Smooth muscle cell (in vitro differentiated cells): Measurements from ENCODE around the gene ARMCX4. TPM values are rescaled to one million over a fixed set of nuclear protein-coding genes. Genes with fewer than 3 reads are reported as not detected.

Experiments
- DNase-seq: peaks from one replicate; lab custom pipeline; 2025; ENCODE audit not compliant: unreplicated experiment; lab: John Stamatoyannopoulos, UW
- H2AFZ ChIP-seq: fragments of 200-600 bp; sonication (generic); 2 replicates; pipeline ENCODE4 v1.6.0; 2016; ENCODE audit warnings: antibody characterized with exemption, low read depth, mild to moderate bottlenecking
- H3F3A ChIP-seq: fragments of 200-600 bp; sonication (generic); 2 replicates; pipeline ENCODE4 v1.6.0; 2017; ENCODE audit warnings: antibody characterized with exemption, low read depth
- H3K27ac ChIP-seq: fragments of 200-600 bp; sonication (generic); 2 replicates; pipeline ENCODE4 v1.5.1; 2016; ENCODE audit warnings: low read depth, mild to moderate bottlenecking
- H3K27me3 ChIP-seq: fragments of 200-600 bp; sonication (generic); 2 replicates; pipeline ENCODE4 v1.6.1; 2016; ENCODE audit warnings: low read depth, mild to moderate bottlenecking
- H3K36me3 ChIP-seq: fragments of 200-600 bp; sonication (generic); 2 replicates; pipeline ENCODE4 v1.5.1; 2016; ENCODE audit warnings: low read depth
- H3K4me1 ChIP-seq: fragments of 200-600 bp; sonication (generic); 2 replicates; pipeline ENCODE4 v1.5.1; 2016; ENCODE audit warnings: low read depth
- H3K4me2 ChIP-seq: fragments of 200-600 bp; sonication (generic); 2 replicates; pipeline ENCODE4 v1.6.0; 2016; ENCODE audit warnings: mild to moderate bottlenecking
- H3K4me3 ChIP-seq: fragments of 200-600 bp; sonication (generic); 2 replicates; pipeline ENCODE4 v1.5.1; 2016; ENCODE audit warnings: mild to moderate bottlenecking
- H3K79me2 ChIP-seq: fragments of 200-600 bp; sonication (generic); 2 replicates; pipeline ENCODE4 v1.6.0; 2016; ENCODE audit warnings: low read depth, mild to moderate bottlenecking
- H3K9ac ChIP-seq: fragments of 200-600 bp; sonication (generic); 2 replicates; pipeline ENCODE4 v1.6.0; 2016; ENCODE audit warnings: low read depth
- H3K9me3 ChIP-seq: fragments of 200-600 bp; sonication (generic); replicated peaks from 2 replicates; pipeline ENCODE4 v1.5.1; 2016; ENCODE audit warnings: low read depth
- H4K20me1 ChIP-seq: fragments of 200-600 bp; sonication (generic); 2 replicates; pipeline ENCODE4 v1.6.0; 2016; ENCODE audit warnings: low read depth
- CTCF ChIP-seq: fragments of 200-600 bp; sonication (generic); IDR thresholded peaks from 2 replicates; pipeline ENCODE4 v1.5.1; 2017; ENCODE audit warnings: borderline replicate concordance, mild to moderate bottlenecking, antibody characterized with exemption; ENCODE audit not compliant: insufficient read depth, poor library complexity, severe bottlenecking
- WGBS: methylation state at CpG from one replicate; pipeline ENCODE4 v1.1.7; 2016; ENCODE audit warnings: low lambda C conversion rate; 5-methylcytosine and 5-hydroxymethylcytosine counted together
- polyA plus RNA-seq: library from polyadenylated mRNA; unstranded; fragments of >200 nt; fragmentation: Nextera tagmentation; extraction: Ambion mirVana; gene quantifications from 2 replicates; pipeline ENCODE4 v1.2.1, GENCODE V29; 2016
- total RNA-seq: library from RNA; depleted of rRNA; stranded (reverse); fragments of >200 nt; gene quantifications from 2 replicates; pipeline ENCODE4 v1.2.3, GENCODE V29; 2014

Gene ARMCX4
- total and polyA plus RNA-seq, 2 experiments from 2014 or later = 3.7 to 4.5 TPM

GRCh38 chrX:101450085-101450484 is 35.2 kb upstream of the ARMCX4 start:
- H3K79me2 ChIP-seq = no peaks in the 10 kb centered on the region
- no peaks in the 10 kb centered on the region for H3K4me1 ChIP-seq
- H3K4me3 ChIP-seq = no peak overlapping the region
- 74% methylated on average over 2 of the region's 2 CpGs for WGBS
- H3K9ac ChIP-seq = no peak overlapping the region
- no peak for DNase-seq
- no peaks in the 10 kb centered on the region for H3F3A ChIP-seq
- no peaks in the 10 kb centered on the region for H3K9me3 ChIP-seq
- no peak overlapping the region for H3K4me2 ChIP-seq
- no peak for TF ChIP-seq CTCF
- H4K20me1 ChIP-seq = no peaks in the 10 kb centered on the region
- H3K27ac ChIP-seq = no peak overlapping the region
- no peaks in the 10 kb centered on the region for H3K36me3 ChIP-seq
- H3K27me3 ChIP-seq = no peaks in the 10 kb centered on the region
- H2AFZ ChIP-seq = no peak overlapping the region

- H3K4me3 ChIP-seq = no peak overlapping the region
- H2AFZ ChIP-seq = no peak overlapping the region
- no peaks in the 10 kb centered on the region for H3K36me3 ChIP-seq
- H3K9ac ChIP-seq = no peak overlapping the region
- H3K4me1 ChIP-seq = no peaks in the 10 kb centered on the region
- H3K27me3 ChIP-seq = no peaks in the 10 kb centered on the region
- no peaks in the 10 kb centered on the region for H3F3A ChIP-seq
- no peaks in the 10 kb centered on the region for H3K9me3 ChIP-seq
- H3K79me2 ChIP-seq = no peaks in the 10 kb centered on the region
- no peak overlapping the region for H3K27ac ChIP-seq
- TF ChIP-seq CTCF = no peak
- no peak for DNase-seq
- no peak overlapping the region for H3K4me2 ChIP-seq
- 47% methylated on average over 2 of the region's 2 CpGs for WGBS
- H4K20me1 ChIP-seq = no peaks in the 10 kb centered on the region
Measured at GRCh38 chrX:101450961-101451360, 34.3 kb upstream of the ARMCX4 start.

- H3F3A ChIP-seq = no peaks in the 10 kb centered on the region
- no peak overlapping the region for H2AFZ ChIP-seq
- H3K79me2 ChIP-seq = no peaks in the 10 kb centered on the region
- no peak overlapping the region for H3K27ac ChIP-seq
- no peak for DNase-seq
- no peak for TF ChIP-seq CTCF
- no peak overlapping the region for H3K4me3 ChIP-seq
- H3K9me3 ChIP-seq = no peaks in the 10 kb centered on the region
- H3K4me1 ChIP-seq = no peaks in the 10 kb centered on the region
- no peak overlapping the region for H3K9ac ChIP-seq
- H3K4me2 ChIP-seq = no peak overlapping the region
- H4K20me1 ChIP-seq = no peaks in the 10 kb centered on the region
- no peaks in the 10 kb centered on the region for H3K36me3 ChIP-seq
- 76% methylated on average over 3 of the region's 3 CpGs for WGBS
- no peaks in the 10 kb centered on the region for H3K27me3 ChIP-seq
Measured at GRCh38 chrX:101452056-101452455, 33.2 kb upstream of the ARMCX4 start.

- H3K79me2 ChIP-seq = no peaks in the 10 kb centered on the region
- 74% methylated on average over 1 of the region's 1 CpG for WGBS
- DNase-seq = no peak
Measured at GRCh38 chrX:101460669-101461068, 24.6 kb upstream of the ARMCX4 start.

More at GRCh38 chrX:101460669-101461068, 24.6 kb upstream of the ARMCX4 start:
- Histone ChIP-seq H3K4me3 (no peak overlapping the region), H3K4me1 (no peaks in the 10 kb centered on the region), H3K27me3 (no peaks in the 10 kb centered on the region), H4K20me1 (no peaks in the 10 kb centered on the region), H3K27ac (no peak overlapping the region), H3K36me3 (no peaks in the 10 kb centered on the region), H3K4me2 (no peak overlapping the region), H3K9ac (no peak overlapping the region), H3K9me3 (peaks cover 4% of the 10 kb centered on the region), H3F3A (no peaks in the 10 kb centered on the region), H2AFZ (no peak overlapping the region)
- TF ChIP-seq CTCF = no peak
